ENCODE measurements around the gene PRKCH.
A peak's percentile ranks its signal among the peaks of the same experiment; 100 is the strongest.

PRKCH gene

GRCh38 chr14:61433828-61434227 lies 112.4 kb downstream of the PRKCH start:
- no peak for DNase-seq

- DNase-seq: no peak
These were observed 112.9 kb downstream of the PRKCH start for GRCh38 chr14:61434311-61434710.

GRCh38 chr14:61435563-61436337 lies 114.4 kb downstream of the PRKCH start:
- DNase-seq: no peak

- DNase-seq: no peak
These were observed 116.0 kb downstream of the PRKCH start for GRCh38 chr14:61437381-61437780.

- no peak for DNase-seq
These were observed 116.7 kb downstream of the PRKCH start for GRCh38 chr14:61438036-61438435.

- DNase-seq: no peak
These were observed 117.1 kb downstream of the PRKCH start for GRCh38 chr14:61438497-61438859.

- no peak for DNase-seq
These were observed 117.7 kb downstream of the PRKCH start for GRCh38 chr14:61438860-61439765.

GRCh38 chr14:61439779-61440418 lies 118.5 kb downstream of the PRKCH start:
- DNase-seq: no peak

- no peak for DNase-seq
These were observed 122.1 kb downstream of the PRKCH start for GRCh38 chr14:61443481-61443880.

GRCh38 chr14:61444215-61444768 lies 122.9 kb downstream of the PRKCH start:
- DNase-seq: no peak

- no peak for DNase-seq
These were observed 130.1 kb downstream of the PRKCH start for GRCh38 chr14:61451491-61451890.

GRCh38 chr14:61451891-61452400 lies 130.6 kb downstream of the PRKCH start:
- no peak for DNase-seq

- DNase-seq: no peak
These were observed 131.1 kb downstream of the PRKCH start for GRCh38 chr14:61452452-61452851.

GRCh38 chr14:61453103-61453767 lies 131.9 kb downstream of the PRKCH start:
- no peak for DNase-seq

- DNase-seq: no peak
These were observed 133.2 kb downstream of the PRKCH start for GRCh38 chr14:61454545-61454944.

- DNase-seq: no peak
These were observed 134.0 kb downstream of the PRKCH start for GRCh38 chr14:61455351-61455750.

- DNase-seq: peak; percentile 42 to 55
These were observed 135.3 kb downstream of the PRKCH start for GRCh38 chr14:61456720-61457119.

- no peak for DNase-seq
These were observed 137.4 kb downstream of the PRKCH start for GRCh38 chr14:61458766-61459165.

- DNase-seq: no peak
These were observed 137.8 kb downstream of the PRKCH start for GRCh38 chr14:61459229-61459628.

- no peak for DNase-seq
These were observed 138.7 kb downstream of the PRKCH start for GRCh38 chr14:61460063-61460462.

GRCh38 chr14:61460718-61461611 lies 139.6 kb downstream of the PRKCH start:
- no peak for DNase-seq

Data from SW 1271 (cell line).